ENCODE results near the gene C12orf60.
A peak's percentile ranks its signal among the peaks of the same experiment; 100 is the strongest.

Gene C12orf60

GRCh38 chr12:14839262-14839661 lies 35.8 kb downstream of the C12orf60 start:
- no peak for DNase-seq

GRCh38 chr12:14840616-14841015 lies 37.1 kb downstream of the C12orf60 start:
- no peak for DNase-seq

- no peak for DNase-seq
Measured at GRCh38 chr12:14841761-14842160, 38.3 kb downstream of the C12orf60 start.

GRCh38 chr12:14842315-14842714 lies 38.8 kb downstream of the C12orf60 start:
- DNase-seq: no peak

- DNase-seq: peak; percentile 84
Measured at GRCh38 chr12:14843425-14843887, 40.0 kb downstream of the C12orf60 start, which contains the start of gene ART4. TSS of gene ART4 (minus strand) at chr12:14843526. CDS start at chr12:14843113, 413 bp downstream.

- no peak for DNase-seq
Measured at GRCh38 chr12:14844401-14844800, 40.9 kb downstream of the C12orf60 start.

GRCh38 chr12:14845350-14845750 lies 41.9 kb downstream of the C12orf60 start:
- DNase-seq: peak; percentile 83

- DNase-seq: peak; percentile 69
Measured at GRCh38 chr12:14846042-14846587, 42.6 kb downstream of the C12orf60 start.

- no peak for DNase-seq
Measured at GRCh38 chr12:14846876-14847580, 43.6 kb downstream of the C12orf60 start.

- DNase-seq: no peak
Measured at GRCh38 chr12:14849661-14850060, 46.2 kb downstream of the C12orf60 start.

GRCh38 chr12:14850929-14851663 lies 47.6 kb downstream of the C12orf60 start:
- no peak for DNase-seq

GRCh38 chr12:14852880-14853279 lies 49.4 kb downstream of the C12orf60 start:
- DNase-seq: no peak

GRCh38 chr12:14853961-14854360 lies 50.5 kb downstream of the C12orf60 start:
- DNase-seq: no peak

GRCh38 chr12:14854586-14855183 lies 51.2 kb downstream of the C12orf60 start:
- DNase-seq: no peak

- no peak for DNase-seq
Measured at GRCh38 chr12:14858513-14858912, 55.0 kb downstream of the C12orf60 start.

- no peak for DNase-seq
Measured at GRCh38 chr12:14860490-14860889, 57.0 kb downstream of the C12orf60 start.

GRCh38 chr12:14868916-14869506 lies 65.5 kb downstream of the C12orf60 start:
- no peak for DNase-seq

GRCh38 chr12:14871247-14871646 lies 67.8 kb downstream of the C12orf60 start:
- DNase-seq: no peak

- DNase-seq: no peak
Measured at GRCh38 chr12:14871886-14872285, 68.4 kb downstream of the C12orf60 start.

GRCh38 chr12:14873440-14874185 lies 70.1 kb downstream of the C12orf60 start:
- DNase-seq: peak; percentile 68

All from OCI-M1 (cell line).